ENCODE data around the gene SLC4A9.

- TF ChIP-seq CTCF (IDR thresholded peaks at IDR 0.05) (no peak), EP300 (IDR thresholded peaks at IDR 0.05) (no peak), POLR2A (IDR thresholded peaks at IDR 0.05) (no peak)
Observed at GRCh38 chr5:140312067-140312790, 47.8 kb upstream of the SLC4A9 start.
